H1 (cell line): ENCODE measurements around the gene SPINT2. TPM values are rescaled to one million over a fixed set of nuclear protein-coding genes. Genes with fewer than 3 reads are reported as not detected.

Experiments used
- CBX5 ChIP-seq: fragments of 300-800, 300-1000 bp; sonication (generic); IDR thresholded peaks from 2 replicates; pipeline ENCODE4 v1.7.1; 2016; ENCODE audit warnings: antibody characterized with exemption, low read length, low read depth
- NANOG ChIP-seq: IDR thresholded peaks from 2 replicates; pipeline ENCODE4 v1.6.1; 2011; ENCODE audit warnings: low read length, low read depth, mild to moderate bottlenecking, inconsistent platforms; ENCODE audit not compliant: insufficient read depth, poor library complexity, severe bottlenecking
- PHF8 ChIP-seq: fragments of 200-600 bp; sonication (generic); conservative IDR thresholded peaks from 2 replicates; pipeline ENCODE4 v1.7.1; 2012; ENCODE audit warnings: low read depth, mild to moderate bottlenecking, inconsistent platforms, low read length, moderate library complexity
- polyA plus RNA-seq, 7 experiments: library from polyadenylated mRNA; depleted of rRNA in 3 of 7; stranded (reverse) in 5 of 7; unstranded in 2 of 7; fragments of >200 nt in 5 of 7; fragments of 200-250 nt in 2 of 7; gene quantifications; 1 replicate in 5 of 7; 2 replicates in 1 of 7; 4 replicates in 1 of 7; pipeline versions ENCODE4 v1.2.1 to v1.2.3, GENCODE V29; 2011 to 2013; ENCODE audit warnings: missing spikeins in 2 of 7, mixed read lengths in 2 of 7
- total RNA-seq: library from RNA; stranded (reverse); fragmentation: NEBNext Ultra II Directional; extraction: Animal tissue kit (Norgen Biotek cat#: 25700); gene quantifications from 2 replicates; pipeline ENCODE4 v1.2.1, GENCODE V29; 2021

The SPINT2 gene
- total and polyA plus RNA-seq, 2 of the 8 experiments (the other 6 are each of a cell fraction or from before 2014, with no cell fraction given), result 294 to 296 TPM

GRCh38 chr19:38265213-38265861 lies 964 bp downstream of the SPINT2 start (continued):
- TF ChIP-seq CBX5 (no peak), NANOG (no peak), PHF8 (no peak)
